Right atrium auricular region (tissue), 2 donors: ENCODE measurements around the gene LEMD1. TPM values are rescaled to one million over a fixed set of nuclear protein-coding genes. Genes with fewer than 3 reads are reported as not detected.
A peak's percentile ranks its signal among the peaks of the same experiment; 100 is the strongest.
"Not testable (repeated sequence)": the region's sequence is repeated elsewhere in the genome, so short reads cannot be mapped to it uniquely, and the experiment has no call there.

Source experiments
- DNase-seq: peaks from one replicate; pipeline ENCODE4 v3.0.0-alpha.2; 2019; ENCODE audit warnings: low spot score
- H3K27ac ChIP-seq, 2 donors: fragments of 200-600 bp; sonication (generic); 1 replicate in 1 of 2; 2 replicates in 1 of 2; pipeline ENCODE4 v1.5.1; 2016 to 2019
- H3K27me3 ChIP-seq, 2 donors: fragments of 200-600 bp; sonication (generic); one replicate each; pipeline versions ENCODE4 v1.5.1 to v1.6.0; 2017 to 2019
- H3K36me3 ChIP-seq: fragments of 200-600 bp; sonication (generic); one replicate; pipeline ENCODE4 v1.5.1; 2016
- H3K4me1 ChIP-seq, 2 donors: fragments of 200-600 bp; sonication (generic); one replicate each; pipeline versions ENCODE4 v1.5.1 to v1.6.0; 2017 to 2019
- H3K4me3 ChIP-seq, 2 donors: fragments of 200-600 bp; sonication (generic); 1 replicate in 1 of 2; 2 replicates in 1 of 2; pipeline ENCODE4 v1.5.1; 2017 to 2019; ENCODE audit warnings: mild to moderate bottlenecking in 1 of 2, moderate library complexity in 1 of 2
- H3K9me3 ChIP-seq, 2 donors: fragments of 200-600 bp; sonication (generic); one replicate each; pipeline ENCODE4 v1.5.1; 2019
- CTCF ChIP-seq, 2 donors: fragments of 200-600 bp; sonication (generic); IDR thresholded peaks; one replicate each; pipeline ENCODE4 v1.5.1; 2019; ENCODE audit warnings: antibody characterized with exemption in 2 of 2
- total RNA-seq, 2 donors: library from RNA; depleted of rRNA; stranded (reverse); fragments of >200 nt; gene quantifications; one replicate each; pipeline ENCODE4 v1.1.0, GENCODE V29; 2016

Gene LEMD1
- total RNA-seq, 2 donors from 2014 or later = not detected

GRCh38 chr1:205436776-205437410 is 15.0 kb upstream of the LEMD1 start:
- H3K36me3 ChIP-seq = no peaks in the 10 kb centered on the region
- DNase-seq = no peak
- no peaks in the 10 kb centered on the region for H3K9me3 ChIP-seq
- no peak overlapping the region for H3K4me3 ChIP-seq
- H3K4me1 ChIP-seq = peaks cover 0 to 42% of the 10 kb centered on the region in 2 donors
- no peak for TF ChIP-seq CTCF (IDR thresholded peaks at IDR 0.05)
- H3K27me3 ChIP-seq = no peaks in the 10 kb centered on the region
- H3K27ac ChIP-seq = no peak overlapping the region

- no peaks in the 10 kb centered on the region for H3K9me3 ChIP-seq
- DNase-seq = no peak
- no peak overlapping the region for H3K27ac ChIP-seq
- no peaks in the 10 kb centered on the region for H3K36me3 ChIP-seq
- peaks cover 0 to 35% of the 10 kb centered on the region in 2 donors for H3K4me1 ChIP-seq
- no peak for TF ChIP-seq CTCF (IDR thresholded peaks at IDR 0.05)
- no peak overlapping the region for H3K4me3 ChIP-seq
- H3K27me3 ChIP-seq = no peaks in the 10 kb centered on the region
Measured at GRCh38 chr1:205435578-205436573, 14.0 kb upstream of the LEMD1 start.

GRCh38 chr1:205434738-205435137 is 12.9 kb upstream of the LEMD1 start:
- no peaks in the 10 kb centered on the region for H3K36me3 ChIP-seq
- H3K9me3 ChIP-seq = no peaks in the 10 kb centered on the region
- H3K4me1 ChIP-seq = peaks cover 0 to 32% of the 10 kb centered on the region in 2 donors
- no peaks in the 10 kb centered on the region for H3K27me3 ChIP-seq
- TF ChIP-seq CTCF (IDR thresholded peaks at IDR 0.05) = no peak
- H3K27ac ChIP-seq = no peak overlapping the region
- no peak for DNase-seq
- no peak overlapping the region for H3K4me3 ChIP-seq

- not testable (repeated sequence) for H3K27ac ChIP-seq, H3K4me3 ChIP-seq, H3K36me3 ChIP-seq, H3K9me3 ChIP-seq, H3K27me3 ChIP-seq, DNase-seq
- H3K4me1 ChIP-seq = peaks cover 0 to 12% of the 10 kb centered on the region in 2 donors
Measured at GRCh38 chr1:205432692-205433091, 10.8 kb upstream of the LEMD1 start.

- no peak overlapping the region for H3K4me3 ChIP-seq
- no peak for TF ChIP-seq CTCF (IDR thresholded peaks at IDR 0.05)
- H3K36me3 ChIP-seq = no peaks in the 10 kb centered on the region
- H3K27ac ChIP-seq = no peak overlapping the region
- H3K9me3 ChIP-seq = no peaks in the 10 kb centered on the region
- H3K27me3 ChIP-seq = no peaks in the 10 kb centered on the region
- no peak for DNase-seq
- H3K4me1 ChIP-seq = peaks cover 0 to 12% of the 10 kb centered on the region in 2 donors
Measured at GRCh38 chr1:205432116-205432515, 10.3 kb upstream of the LEMD1 start.

GRCh38 chr1:205430696-205431305 is 8.9 kb upstream of the LEMD1 start:
- Histone ChIP-seq H3K27me3 (no peaks in the 10 kb centered on the region), H3K9me3 (no peaks in the 10 kb centered on the region), H3K27ac (peak overlapping the region; percentile 29 to 48), H3K36me3 (no peaks in the 10 kb centered on the region), H3K4me3 (peak overlapping the region; percentile 50 to 57), H3K4me1 (peaks cover 0 to 12% of the 10 kb centered on the region in 2 donors)
- peak; percentile 89 to 90 for TF ChIP-seq CTCF (IDR thresholded peaks at IDR 0.05)
- no peak for DNase-seq
